Measurements from ENCODE around the gene MAN1C1. TPM values are rescaled to one million over a fixed set of nuclear protein-coding genes. Genes with fewer than 3 reads are reported as not detected.
"Not testable (repeated sequence)": the region's sequence is repeated elsewhere in the genome, so short reads cannot be mapped to it uniquely, and the experiment has no call there.

MAN1C1 gene
- total RNA-seq, 1 experiment from 2014 or later = 5.3 TPM

DNA sequence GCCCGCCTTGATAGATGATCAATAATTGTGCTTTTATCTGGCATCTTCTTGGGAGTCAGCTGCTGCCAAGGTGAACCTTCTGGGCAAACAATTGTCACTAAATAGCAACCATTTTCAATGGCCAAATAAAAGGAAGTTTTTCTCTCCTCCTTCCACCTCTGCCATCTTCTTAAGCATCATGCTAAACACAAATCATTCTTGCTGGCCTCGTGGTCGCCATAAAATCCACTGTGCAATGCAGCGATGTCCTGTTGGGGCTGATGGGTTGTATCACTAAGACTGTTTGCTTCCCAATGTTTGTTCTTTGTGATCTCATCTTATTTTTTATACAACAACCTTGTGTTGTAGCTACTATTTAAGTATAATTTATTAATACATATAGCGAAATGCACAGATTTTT is 8.0 kb downstream of the MAN1C1 start:
- in situ Hi-C loops (cut with HindIII; ENCODE audit: low sequenced_read_pairs) = no loop called here
- no peak for DNase-seq (ENCODE audit: low spot score)

DNA sequence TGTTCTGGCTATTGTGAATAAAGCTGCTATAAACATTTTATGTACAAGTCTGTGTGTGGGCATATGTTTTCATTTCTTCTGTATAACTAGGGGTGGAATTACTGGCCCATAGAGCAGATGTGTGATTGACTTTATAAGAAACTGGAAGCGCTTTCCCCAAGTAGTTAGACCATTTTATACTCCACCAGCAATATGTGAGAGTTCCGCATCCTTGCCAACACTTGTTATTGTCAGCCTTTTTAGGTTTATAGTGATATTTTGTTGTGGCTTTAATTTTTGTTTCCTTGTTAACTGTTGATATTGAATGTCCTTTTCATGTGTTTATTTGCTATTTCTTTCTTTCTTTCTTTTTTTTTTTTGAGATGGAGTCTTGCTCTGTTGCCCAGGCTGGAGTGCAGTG is 9.4 kb downstream of the MAN1C1 start:
- in situ Hi-C loops (cut with HindIII; ENCODE audit: low sequenced_read_pairs) = no loop called here
- no peak for DNase-seq (ENCODE audit: low spot score)

DNA sequence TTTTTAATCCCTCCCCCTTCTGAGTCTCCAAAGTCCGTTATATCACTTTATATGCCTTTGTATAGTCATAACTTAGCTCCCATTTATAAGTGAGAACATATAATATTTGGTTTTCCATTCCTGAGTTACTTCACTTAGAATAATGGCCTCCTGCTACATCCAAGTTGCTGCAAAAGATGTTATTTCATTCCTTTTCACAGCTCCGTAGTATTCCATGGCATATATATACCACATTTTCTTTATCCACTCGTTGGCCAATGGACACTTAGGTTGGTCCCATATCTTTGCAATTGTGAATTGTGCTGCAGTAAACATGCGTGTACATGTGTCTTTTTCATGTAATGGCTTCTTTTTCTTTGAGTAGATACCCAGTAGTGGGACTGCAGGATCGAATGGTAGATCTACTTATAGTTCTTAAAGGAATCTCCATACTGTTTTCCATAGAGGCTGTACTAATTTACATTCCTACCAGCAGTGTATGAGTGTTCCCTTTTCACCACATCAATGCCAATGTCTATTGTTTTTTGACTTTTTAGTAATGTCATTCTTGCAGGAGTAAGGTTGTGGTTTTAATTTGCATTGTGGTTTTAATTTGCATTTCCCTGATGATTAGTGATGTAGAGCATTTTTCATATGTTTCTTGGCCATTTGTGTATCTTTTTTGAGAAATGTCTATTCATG is 12.3 kb downstream of the MAN1C1 start:
- DNase-seq (ENCODE audit: low spot score) = no peak
- in situ Hi-C loops (cut with HindIII; ENCODE audit: low sequenced_read_pairs) = no loop called here

DNA sequence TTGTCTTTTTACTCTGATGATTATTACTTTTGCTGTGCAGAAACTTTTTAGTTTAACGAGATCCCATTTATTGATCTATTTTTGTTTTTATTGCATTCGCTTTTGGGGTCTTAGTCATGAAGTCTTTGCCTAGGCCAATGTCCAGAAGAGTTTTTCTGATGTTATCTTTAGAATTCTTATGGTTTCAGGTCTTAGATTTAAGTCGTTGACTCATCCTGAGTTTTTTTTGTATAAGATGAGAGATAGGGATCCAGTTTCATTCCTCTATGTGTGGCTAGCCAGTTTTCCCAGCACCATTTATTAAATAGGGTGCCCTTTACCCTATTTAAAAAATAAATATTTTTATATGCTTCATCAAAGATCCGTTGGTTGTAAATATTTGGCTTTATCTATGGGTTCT is 13.2 kb downstream of the MAN1C1 start:
- in situ Hi-C loops (cut with HindIII; ENCODE audit: low sequenced_read_pairs) = no loop called here
- no peak for DNase-seq (ENCODE audit: low spot score)

DNA sequence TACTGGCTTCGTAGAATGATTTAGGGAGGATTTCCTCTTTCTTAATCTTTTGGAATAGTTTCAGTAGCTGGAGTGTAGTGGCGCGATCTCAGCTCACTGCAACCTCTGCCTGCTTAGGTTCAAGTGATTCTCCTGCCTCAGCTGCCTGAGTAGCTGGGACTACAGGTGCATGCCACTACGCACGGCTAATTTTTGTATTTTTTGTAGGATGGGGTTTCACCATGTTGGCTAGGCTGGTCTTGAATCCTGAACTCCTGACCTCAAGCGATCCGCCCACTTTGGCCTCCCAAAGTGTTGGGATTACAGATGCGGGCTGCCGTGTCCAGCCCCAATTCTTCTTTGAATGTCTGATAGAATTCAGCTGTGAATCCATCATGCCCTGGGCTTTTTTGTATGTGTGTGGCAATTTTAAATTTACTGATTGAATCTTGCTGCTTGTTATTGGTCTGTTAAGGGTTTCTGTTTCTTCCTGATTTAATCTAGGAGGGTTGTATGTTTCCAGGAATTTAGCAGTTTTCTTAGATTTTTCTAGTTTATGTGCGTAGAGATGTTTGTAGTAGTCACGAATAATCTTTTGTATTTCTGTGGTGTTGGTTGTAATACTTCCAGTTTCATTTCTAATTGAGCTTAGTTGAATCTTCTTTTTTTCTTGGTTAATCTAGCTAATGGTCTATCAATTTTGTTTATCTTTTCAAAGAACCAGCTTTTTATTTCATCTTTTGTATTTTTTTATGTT is 15.3 kb downstream of the MAN1C1 start:
- DNase-seq (ENCODE audit: low spot score) = no peak
- in situ Hi-C loops (cut with HindIII; ENCODE audit: low sequenced_read_pairs) = no loop called here

DNA sequence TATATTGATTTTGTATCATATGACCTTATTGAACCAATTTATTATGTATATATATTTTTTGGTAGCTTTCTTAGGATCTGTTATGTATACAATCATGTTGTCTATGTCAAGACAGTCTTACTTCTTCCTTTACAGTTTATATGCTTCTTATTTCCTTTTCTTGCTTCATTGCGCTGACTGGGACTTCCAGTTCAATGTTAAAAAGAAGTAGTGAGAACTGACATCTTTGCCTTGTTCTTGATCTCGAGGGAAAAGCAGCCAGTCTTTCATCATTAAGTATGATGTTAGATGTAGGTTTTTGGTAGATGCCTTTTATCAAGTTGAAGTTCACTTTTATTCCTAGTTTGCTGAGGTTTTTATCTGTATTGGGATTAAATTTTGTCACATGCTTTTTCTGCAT is 17.5 kb downstream of the MAN1C1 start:
- no peak for DNase-seq (ENCODE audit: low spot score)
- in situ Hi-C loops (cut with HindIII; ENCODE audit: low sequenced_read_pairs) = no loop called here

DNA sequence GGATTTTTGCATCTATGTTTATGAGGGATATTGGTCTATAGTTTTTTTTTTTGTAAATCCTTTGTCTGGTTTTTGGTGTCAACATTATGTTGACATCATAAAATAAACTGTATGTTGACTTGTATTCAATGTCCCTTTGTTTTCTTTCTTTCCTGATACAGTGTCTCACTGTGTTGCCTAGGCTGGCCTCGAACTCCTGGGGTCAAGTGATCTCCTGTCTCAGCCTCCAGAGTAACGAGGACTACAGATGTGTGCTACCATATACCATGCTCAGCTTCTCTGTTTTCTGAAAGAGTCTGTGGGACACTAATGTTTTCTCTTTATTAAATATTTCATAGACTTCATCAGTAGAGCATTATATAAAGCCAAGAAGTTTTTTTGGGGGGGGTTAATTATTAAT is 18.3 kb downstream of the MAN1C1 start:
- DNase-seq (ENCODE audit: low spot score) = no peak
- in situ Hi-C loops (cut with HindIII; ENCODE audit: low sequenced_read_pairs) = no loop called here

DNA sequence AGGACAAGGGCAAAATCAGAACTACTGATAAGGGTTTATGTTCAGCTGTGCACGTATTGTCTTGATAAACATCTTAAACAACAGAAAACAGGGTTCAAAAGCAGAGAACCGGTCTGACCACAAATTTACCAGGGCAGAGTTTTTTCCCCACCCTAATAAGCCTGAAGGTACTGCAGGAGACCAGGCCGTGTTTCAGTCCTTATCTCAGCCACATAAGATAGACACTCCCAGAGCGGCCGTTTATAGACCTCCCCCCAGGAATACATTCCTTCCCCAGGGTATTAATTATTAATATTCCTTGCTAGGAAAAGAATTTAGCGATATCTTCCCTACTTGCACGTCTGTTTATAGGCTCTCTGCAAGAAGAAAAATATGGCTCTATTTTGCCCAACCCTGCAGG is 19.6 kb downstream of the MAN1C1 start:
- DNase-seq (ENCODE audit: low spot score); in situ Hi-C loops (cut with HindIII; ENCODE audit: low sequenced_read_pairs): not testable (repeated sequence)

DNA sequence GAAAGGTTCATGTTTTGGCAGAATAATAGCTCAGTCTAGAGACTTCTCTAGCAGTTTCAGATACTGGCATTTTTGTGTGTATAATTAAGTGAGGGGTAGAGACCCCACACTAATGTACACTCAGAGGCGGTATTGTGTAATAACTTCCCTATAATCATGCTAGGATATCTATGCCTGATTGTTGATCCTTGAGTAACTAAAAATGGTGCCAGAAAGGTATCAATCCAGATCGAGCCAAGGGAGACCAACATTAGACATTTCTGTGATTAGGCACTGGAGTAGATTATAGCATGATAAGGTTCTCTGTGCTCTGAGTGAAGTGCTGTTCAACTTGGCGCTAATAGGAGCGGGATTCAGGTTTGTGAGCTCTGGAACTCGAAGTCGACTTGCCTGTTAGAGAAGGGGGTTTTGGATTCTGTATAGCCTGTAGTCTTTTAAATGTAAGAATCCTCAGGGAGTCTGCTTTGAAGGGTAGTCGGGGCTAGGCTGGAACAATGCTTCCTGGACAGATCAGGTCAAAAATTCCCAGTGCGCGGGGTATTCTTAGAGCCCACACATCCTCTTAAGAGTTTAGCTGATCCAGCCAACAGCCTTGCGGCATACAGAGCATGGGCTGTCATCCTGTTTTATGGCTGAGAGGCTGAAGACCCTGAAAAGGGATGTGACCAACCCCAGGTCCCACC is 24.2 kb downstream of the MAN1C1 start:
- DNase-seq (ENCODE audit: low spot score) = no peak
- in situ Hi-C loops (cut with HindIII; ENCODE audit: low sequenced_read_pairs) = no loop called here

DNA sequence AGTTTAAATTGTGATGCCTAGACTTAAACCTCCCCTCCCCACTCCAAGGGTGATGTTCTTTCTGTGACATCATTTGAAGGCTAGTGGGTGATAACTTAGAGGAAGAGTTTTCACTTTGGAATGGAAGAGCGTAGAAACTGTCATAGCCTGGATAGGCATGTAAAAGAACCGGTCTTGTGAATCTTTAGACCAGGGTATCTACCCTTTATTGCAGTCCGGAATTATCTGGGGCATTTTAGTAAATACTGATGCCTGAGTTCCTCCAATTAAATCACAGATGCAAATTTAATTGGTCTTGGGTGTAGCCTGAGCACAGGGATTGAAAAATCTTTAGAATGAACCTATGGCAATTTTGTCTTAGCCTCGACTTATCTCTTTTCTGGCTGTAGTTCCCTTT is 24.7 kb downstream of the MAN1C1 start:
- no peak for DNase-seq (ENCODE audit: low spot score)
- in situ Hi-C loops (cut with HindIII; ENCODE audit: low sequenced_read_pairs) = no loop called here

DNA sequence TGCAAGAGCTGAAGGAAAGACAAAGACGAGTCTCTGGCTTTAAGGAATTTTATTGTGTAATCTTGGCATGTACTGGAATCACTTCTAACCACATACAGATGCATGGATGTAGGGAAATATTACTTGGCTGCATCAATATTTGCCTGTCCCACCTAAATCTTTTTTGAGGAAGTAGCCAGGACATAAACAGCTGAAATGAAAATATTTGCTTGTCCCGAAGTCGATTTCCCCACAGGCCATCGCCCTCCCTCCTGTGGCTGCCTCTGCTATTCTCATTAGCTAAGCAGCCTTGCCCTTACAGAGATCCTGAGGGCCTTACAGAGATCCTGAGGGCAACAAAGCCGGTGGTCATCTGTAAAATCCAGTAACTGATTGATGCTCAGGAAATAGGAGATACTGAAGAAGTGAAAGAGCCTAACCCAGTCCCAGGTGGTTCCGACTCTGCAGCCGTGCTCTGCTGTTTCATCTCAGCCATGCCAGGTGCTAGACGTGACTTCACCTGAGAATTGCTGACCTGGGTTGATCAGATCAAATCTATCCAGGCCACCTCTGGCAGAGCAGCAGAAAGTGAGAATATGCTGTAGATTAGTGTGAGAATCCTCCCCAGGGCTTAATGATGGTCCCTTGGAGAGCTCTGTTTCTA is 25.5 kb downstream of the MAN1C1 start:
- peak; percentile 57 for DNase-seq (ENCODE audit: low spot score)
- in situ Hi-C loops (cut with HindIII; ENCODE audit: low sequenced_read_pairs) = no loop called here

DNA sequence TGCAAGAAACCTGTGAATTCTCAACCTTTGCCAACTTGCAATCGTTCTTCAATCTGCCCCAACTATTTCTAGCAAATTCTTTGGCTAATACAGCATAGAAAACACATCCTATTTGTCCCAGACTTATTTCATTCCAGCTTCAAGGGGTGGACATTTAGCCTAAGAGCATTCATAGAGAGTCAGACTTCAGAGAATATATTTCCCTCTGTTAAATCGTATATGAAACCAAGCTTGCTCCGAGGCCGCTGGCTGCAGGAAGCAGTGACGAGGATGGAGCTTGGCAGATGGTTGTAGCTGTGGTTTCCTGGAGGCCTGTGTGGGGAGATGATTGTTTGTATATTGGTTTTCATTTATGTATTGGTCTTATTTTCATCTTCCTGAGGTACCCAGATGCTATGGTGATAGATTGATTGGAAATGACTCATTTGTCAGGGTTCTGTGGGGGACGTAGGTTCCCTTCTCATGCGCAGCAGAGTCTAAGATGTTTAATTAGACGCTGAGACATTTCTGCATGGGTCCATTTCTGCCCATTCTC is 26.1 kb downstream of the MAN1C1 start:
- peak; percentile 79 for DNase-seq (ENCODE audit: low spot score)

DNA sequence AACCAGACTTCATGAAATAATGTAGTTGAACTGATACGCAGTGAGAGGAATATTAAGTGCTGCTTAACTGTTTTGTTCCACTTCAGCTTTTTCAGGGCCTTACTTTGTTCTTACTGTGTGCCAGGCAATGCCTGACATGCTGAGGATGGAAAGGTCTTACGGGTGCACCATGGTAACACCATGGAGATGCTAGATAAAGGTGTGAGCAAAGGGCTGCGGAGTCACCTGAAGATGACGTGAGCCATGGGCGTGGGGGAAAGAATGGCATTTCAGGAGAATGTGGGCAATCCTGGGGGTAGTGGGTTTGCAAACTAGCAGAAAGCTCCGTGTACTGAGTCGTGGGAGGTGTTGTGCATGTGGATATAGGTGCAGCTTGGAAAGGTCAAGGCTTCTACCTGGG is 27.3 kb downstream of the MAN1C1 start:
- DNase-seq (ENCODE audit: low spot score) = no peak
- in situ Hi-C loops (cut with HindIII; ENCODE audit: low sequenced_read_pairs) = no loop called here

More for the DNA sequence above, 26.1 kb downstream of the MAN1C1 start:
- in situ Hi-C loops (cut with HindIII; ENCODE audit: low sequenced_read_pairs) = no loop called here

DNA sequence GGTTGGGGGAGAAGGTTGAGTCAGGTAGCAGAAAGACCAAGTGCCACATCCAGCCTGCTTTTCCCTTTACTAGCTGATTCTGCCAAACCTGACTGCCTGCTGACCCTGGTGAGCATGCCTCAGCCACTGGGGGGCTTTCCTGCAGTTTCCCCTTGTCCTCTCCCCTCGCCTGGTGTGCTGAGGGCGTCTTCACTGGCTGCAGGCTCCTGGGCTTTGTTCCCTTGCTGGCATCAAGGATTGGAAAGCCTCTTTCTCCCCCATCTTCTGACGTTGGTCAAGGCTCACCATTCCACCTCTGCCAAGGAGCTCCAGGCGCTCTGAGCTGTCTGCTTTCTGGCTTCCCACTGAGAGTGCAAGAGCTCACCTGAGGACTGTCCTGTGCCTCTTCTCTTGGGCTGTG is 28.4 kb downstream of the MAN1C1 start:
- no peak for DNase-seq (ENCODE audit: low spot score)
- in situ Hi-C loops (cut with HindIII; ENCODE audit: low sequenced_read_pairs) = no loop called here

DNA sequence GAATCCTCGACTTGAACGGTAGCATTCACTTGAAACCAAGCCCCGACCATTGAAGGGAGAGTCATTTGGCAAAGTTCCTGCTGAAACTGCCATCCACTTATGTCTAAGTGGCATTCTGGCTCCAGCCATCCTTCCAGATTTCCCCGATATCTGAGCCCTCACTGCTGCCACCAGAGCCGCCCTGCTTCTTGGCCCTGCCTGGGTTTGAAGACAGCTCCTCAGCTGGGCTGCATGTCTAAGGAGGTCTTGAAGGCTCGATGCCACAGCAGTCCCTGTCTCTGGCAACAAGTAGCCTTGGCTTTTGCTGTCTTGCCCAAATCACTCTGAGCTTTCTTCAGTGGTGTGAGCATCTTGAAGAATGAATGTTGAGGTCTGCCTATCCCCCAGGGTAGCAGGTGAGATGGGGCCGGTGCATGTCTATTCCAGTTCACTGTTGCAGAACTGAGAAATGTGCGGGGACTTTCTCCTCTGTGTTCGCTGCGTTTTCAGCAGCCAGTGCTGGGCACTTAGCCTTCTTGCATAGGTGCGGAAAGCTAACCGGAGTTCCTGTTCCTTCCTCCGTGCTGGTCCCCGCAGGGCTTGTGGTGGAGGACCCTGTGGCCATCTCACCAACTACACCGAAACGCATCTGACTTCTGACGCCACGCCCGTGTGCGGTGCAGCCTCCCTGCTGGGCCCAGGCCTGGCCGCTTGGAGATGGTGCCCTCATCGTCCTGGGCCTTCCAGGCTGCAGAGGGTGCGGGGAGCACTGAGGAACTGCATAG is 29.2 kb downstream of the MAN1C1 start:
- DNase-seq (ENCODE audit: low spot score) = no peak
- in situ Hi-C loops (cut with HindIII; ENCODE audit: low sequenced_read_pairs) = no loop called here

DNA sequence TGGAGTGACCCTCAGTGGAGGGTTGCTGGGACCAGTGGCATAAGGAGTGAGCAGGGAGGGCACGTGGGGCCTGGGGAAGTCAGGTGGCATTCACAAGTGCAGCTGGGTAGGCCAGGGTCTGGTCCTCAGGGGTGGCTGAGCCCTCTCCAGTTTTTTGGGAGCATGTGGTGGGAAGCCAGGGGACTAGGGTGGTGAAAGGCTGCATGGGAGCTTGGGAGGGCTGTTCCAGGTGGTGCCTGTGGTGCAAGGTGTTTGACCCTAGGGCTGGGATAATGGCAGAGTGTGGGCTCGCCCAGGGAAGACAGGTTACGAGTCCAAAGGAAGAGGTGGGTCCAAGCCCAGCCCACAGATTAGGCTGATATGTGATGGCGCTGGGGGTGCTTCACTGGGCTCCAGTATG is 30.5 kb downstream of the MAN1C1 start:
- in situ Hi-C loops (cut with HindIII; ENCODE audit: low sequenced_read_pairs) = no loop called here

DNA sequence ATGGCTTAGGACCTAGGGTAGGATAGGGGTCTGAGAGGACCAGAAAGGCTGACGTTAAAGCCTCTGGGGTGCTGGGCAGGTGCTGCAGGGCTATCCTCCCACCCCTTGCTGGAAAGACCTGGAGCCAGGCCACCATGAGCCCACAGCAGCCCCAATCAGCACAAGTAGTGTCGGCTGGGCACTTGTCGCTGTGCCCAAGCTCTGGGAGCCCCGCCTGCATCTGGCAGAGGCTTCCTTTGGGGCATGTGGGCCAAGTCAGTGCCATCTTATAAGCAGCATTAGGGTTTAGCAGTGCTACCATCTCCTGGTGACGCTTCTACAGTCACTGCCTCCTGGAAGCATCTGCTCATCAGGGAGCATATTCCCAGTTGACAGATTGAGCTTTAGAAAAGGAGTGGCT is 31.3 kb downstream of the MAN1C1 start:
- no peak for DNase-seq (ENCODE audit: low spot score)
- in situ Hi-C loops (cut with HindIII; ENCODE audit: low sequenced_read_pairs) = no loop called here

More for the DNA sequence above, 30.5 kb downstream of the MAN1C1 start:
- no peak for DNase-seq (ENCODE audit: low spot score)

DNA sequence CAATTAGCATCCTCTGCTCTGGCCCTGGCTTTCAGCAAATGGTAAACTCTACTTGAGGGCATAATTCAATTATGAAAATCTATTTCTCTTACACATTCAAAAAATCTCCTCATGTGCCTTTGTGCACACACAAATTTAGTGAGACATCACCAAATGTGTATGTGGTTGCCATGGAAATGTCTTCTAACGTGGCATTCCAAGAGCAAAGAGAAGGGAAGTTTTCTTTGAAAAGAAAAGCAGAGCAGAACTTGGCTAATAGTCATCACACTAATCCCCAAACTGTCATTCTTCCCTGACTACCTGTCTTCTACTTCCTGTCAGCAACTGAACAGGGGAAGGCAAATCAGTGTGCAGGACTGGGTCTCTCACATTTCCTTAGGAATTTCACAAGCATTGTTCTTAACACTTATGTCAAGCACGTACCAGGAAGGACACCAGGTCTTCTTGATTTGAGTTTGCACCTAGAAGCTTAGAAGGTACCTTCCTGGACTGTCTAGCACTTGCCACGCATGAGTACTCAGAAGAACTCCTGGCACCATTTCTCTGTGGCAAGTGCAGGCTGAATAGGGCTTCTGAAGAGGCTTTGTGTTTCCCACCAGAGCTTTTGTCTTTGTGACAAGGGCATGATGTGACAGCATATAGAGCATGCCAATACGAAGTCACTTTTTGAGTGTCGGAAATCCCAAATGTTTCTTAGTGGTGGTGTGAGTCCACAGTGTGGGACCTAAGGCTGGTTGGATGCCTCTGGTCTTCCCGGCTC is 32.3 kb downstream of the MAN1C1 start:
- no peak for DNase-seq (ENCODE audit: low spot score)
- in situ Hi-C loops (cut with HindIII; ENCODE audit: low sequenced_read_pairs) = no loop called here

Data from G401 (cell line).